ENCODE results near the gene IRAK2. TPM values are rescaled to one million over a fixed set of nuclear protein-coding genes. Genes with fewer than 3 reads are reported as not detected.
A peak's percentile ranks its signal among the peaks of the same experiment; 100 is the strongest.

The IRAK2 gene
- total RNA-seq, 1 experiment from 2014 or later: 25.1 TPM

GRCh38 chr3:10180289-10180688 lies 15.6 kb downstream of the IRAK2 start:
- H3K4me1 ChIP-seq (ENCODE audit: control insufficient read depth, insufficient read depth, low read length): no peaks in the 10 kb centered on the region
- no peaks in the 10 kb centered on the region for H3K9me3 ChIP-seq (ENCODE audit: control insufficient read depth, insufficient read depth, low read depth, low read length)
- in situ Hi-C loops (cut with HindIII; ENCODE audit: low pct_unique_long_range_greater_than_20kb, low sequenced_read_pairs) (no loop called here), intact Hi-C loops (cut with micrococcal nuclease; ENCODE audit: unreplicated experiment) (no loop called here)
- DNase-seq (ENCODE audit: low read depth, low spot score): no peak
- ATAC-seq: no peak
- ChIA-PET POLR2A (no interaction called here), CTCF (no interaction called here)
- H3K27me3 ChIP-seq (ENCODE audit: control insufficient read depth, insufficient read depth, low read length): no peaks in the 10 kb centered on the region
- TF ChIP-seq, protein P1, sequence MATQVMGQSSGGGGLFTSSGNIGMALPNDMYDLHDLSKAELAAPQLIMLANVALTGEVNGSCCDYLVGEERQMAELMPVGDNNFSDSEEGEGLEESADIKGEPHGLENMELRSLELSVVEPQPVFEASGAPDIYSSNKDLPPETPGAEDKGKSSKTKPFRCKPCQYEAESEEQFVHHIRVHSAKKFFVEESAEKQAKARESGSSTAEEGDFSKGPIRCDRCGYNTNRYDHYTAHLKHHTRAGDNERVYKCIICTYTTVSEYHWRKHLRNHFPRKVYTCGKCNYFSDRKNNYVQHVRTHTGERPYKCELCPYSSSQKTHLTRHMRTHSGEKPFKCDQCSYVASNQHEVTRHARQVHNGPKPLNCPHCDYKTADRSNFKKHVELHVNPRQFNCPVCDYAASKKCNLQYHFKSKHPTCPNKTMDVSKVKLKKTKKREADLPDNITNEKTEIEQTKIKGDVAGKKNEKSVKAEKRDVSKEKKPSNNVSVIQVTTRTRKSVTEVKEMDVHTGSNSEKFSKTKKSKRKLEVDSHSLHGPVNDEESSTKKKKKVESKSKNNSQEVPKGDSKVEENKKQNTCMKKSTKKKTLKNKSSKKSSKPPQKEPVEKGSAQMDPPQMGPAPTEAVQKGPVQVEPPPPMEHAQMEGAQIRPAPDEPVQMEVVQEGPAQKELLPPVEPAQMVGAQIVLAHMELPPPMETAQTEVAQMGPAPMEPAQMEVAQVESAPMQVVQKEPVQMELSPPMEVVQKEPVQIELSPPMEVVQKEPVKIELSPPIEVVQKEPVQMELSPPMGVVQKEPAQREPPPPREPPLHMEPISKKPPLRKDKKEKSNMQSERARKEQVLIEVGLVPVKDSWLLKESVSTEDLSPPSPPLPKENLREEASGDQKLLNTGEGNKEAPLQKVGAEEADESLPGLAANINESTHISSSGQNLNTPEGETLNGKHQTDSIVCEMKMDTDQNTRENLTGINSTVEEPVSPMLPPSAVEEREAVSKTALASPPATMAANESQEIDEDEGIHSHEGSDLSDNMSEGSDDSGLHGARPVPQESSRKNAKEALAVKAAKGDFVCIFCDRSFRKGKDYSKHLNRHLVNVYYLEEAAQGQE (IDR thresholded peaks at IDR 0.05; ENCODE audit: insufficient read depth in 1 of 2, low read depth in 2 of 2, low read length in 1 of 2): no peak
- TF ChIP-seq, protein P2, sequence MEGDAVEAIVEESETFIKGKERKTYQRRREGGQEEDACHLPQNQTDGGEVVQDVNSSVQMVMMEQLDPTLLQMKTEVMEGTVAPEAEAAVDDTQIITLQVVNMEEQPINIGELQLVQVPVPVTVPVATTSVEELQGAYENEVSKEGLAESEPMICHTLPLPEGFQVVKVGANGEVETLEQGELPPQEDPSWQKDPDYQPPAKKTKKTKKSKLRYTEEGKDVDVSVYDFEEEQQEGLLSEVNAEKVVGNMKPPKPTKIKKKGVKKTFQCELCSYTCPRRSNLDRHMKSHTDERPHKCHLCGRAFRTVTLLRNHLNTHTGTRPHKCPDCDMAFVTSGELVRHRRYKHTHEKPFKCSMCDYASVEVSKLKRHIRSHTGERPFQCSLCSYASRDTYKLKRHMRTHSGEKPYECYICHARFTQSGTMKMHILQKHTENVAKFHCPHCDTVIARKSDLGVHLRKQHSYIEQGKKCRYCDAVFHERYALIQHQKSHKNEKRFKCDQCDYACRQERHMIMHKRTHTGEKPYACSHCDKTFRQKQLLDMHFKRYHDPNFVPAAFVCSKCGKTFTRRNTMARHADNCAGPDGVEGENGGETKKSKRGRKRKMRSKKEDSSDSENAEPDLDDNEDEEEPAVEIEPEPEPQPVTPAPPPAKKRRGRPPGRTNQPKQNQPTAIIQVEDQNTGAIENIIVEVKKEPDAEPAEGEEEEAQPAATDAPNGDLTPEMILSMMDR (IDR thresholded peaks at IDR 0.05): no peak
- TF ChIP-seq TCF7L2 (IDR thresholded peaks at IDR 0.05; ENCODE audit: low read depth, low read length) (no peak), POLR2AphosphoS5 (IDR thresholded peaks at IDR 0.05; ENCODE audit: low read depth, low read length) (no peak), SIN3A (IDR thresholded peaks at IDR 0.05; ENCODE audit: borderline replicate concordance, insufficient read depth, low read depth, low read length) (no peak)
- H3K4me3 ChIP-seq (ENCODE audit: low read depth in 2 of 2, low read length in 2 of 2): no peak overlapping the region
- peak overlapping the region; percentile 12; the same call in 1 of the 2 replicates for H3K27ac ChIP-seq (ENCODE audit: low read length)
- BruUV-seq (replicated peaks): no TSS peak
- no peaks in the 10 kb centered on the region; the same call in 1 of the 2 replicates for H3K36me3 ChIP-seq (ENCODE audit: control insufficient read depth, insufficient read depth, low read length)

GRCh38 chr3:10180738-10181295 lies 16.1 kb downstream of the IRAK2 start:
- Histone ChIP-seq H3K9me3 (ENCODE audit: control insufficient read depth, insufficient read depth, low read depth, low read length) (no peaks in the 10 kb centered on the region), H3K27me3 (ENCODE audit: control insufficient read depth, insufficient read depth, low read length) (no peaks in the 10 kb centered on the region), H3K4me1 (ENCODE audit: control insufficient read depth, insufficient read depth, low read length) (no peaks in the 10 kb centered on the region; the same call in 1 of the 2 replicates), H3K27ac (ENCODE audit: low read length) (no peak overlapping the region), H3K36me3 (ENCODE audit: control insufficient read depth, insufficient read depth, low read length) (no peaks in the 10 kb centered on the region; the same call in 1 of the 2 replicates), H3K4me3 (ENCODE audit: low read depth in 2 of 2, low read length in 2 of 2) (no peak overlapping the region)
- intact Hi-C loops (cut with micrococcal nuclease; ENCODE audit: unreplicated experiment): no loop called here
- ChIA-PET POLR2A (no interaction called here), CTCF (no interaction called here)
- no peak for TF ChIP-seq TCF7L2 (IDR thresholded peaks at IDR 0.05; ENCODE audit: low read depth, low read length)
- TF ChIP-seq, protein P1 (IDR thresholded peaks at IDR 0.05; ENCODE audit: insufficient read depth in 1 of 2, low read depth in 2 of 2, low read length in 1 of 2): no peak
- in situ Hi-C loops (cut with HindIII; ENCODE audit: low pct_unique_long_range_greater_than_20kb, low sequenced_read_pairs): no loop called here
- DNase-seq (ENCODE audit: low read depth, low spot score): no peak
- ATAC-seq: no peak
- no TSS peak for BruUV-seq (replicated peaks)

Data from Panc1 (cell line).